Measurements from ENCODE around the gene SGF29.
"Not testable (repeated sequence)": the region's sequence is repeated elsewhere in the genome, so short reads cannot be mapped to it uniquely, and the experiment has no call there.

SGF29 gene

DNA sequence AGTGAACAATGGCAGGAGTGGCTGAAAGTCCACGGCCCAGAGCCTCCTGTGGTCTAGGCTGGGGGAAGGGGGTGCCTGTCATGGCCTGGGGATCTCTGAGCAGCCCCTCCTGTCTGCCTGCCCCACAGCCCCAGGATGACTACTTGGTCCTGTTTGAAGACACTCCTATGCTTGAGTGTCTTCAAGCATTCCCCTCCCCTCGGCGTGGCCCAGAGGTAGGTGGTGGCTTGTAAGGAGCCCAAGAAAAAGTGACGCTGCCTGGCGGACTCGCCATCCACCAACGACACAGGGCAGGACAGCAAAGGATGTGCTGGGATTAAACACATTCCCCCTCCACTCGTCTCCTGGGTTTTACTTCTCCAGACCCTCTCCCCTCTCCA lies 50.5 kb downstream of the SGF29 start:
- Mint-ChIP-seq H3K27ac (no peak overlapping the region), H3K4me3 (no peak overlapping the region)

DNA sequence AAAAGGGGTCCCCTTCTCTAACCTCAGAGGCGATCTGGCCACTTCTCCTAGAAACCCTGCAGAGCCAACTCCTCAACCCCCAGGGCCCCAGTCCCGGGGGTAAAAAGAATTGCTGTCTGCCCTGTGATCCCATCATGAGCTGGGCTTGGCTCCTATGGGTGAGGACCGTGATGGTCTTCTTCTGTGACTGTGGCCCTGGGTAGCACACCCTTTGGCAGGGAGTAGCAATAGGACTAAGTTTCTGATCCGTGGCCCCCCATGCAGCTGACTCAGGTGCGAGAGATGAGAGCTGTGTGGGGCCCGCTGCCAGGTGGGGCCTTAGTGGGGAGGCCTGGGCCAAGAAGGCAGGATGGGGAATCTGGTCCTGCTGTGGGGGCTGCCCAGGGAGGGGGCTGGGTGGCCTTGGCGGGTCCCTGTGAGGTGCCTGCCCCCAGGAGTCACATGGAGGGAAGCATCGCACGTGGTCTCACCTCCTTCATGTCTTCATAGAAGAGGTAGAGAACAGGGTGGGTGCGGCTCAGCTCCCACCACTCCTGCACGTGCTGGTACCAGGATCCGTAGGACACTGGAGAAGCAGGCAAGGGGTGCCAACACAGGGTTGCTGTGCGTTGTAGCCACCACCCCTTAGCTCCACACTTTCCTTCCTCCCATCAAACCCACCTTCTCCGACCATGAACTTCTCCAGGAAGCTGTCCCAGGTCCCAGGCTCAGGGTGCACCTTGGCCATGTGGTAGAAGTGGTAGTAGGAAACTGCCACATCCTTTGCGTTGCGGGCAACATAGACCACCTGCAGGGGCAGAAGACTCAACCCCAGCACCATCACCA lies 52.8 kb downstream of the SGF29 start:
- no peak overlapping the region for H3K27ac Mint-ChIP-seq
- peaks cover 13% of the 10 kb centered on the region for H3K4me1 Mint-ChIP-seq
- no peak for DNase-seq
- H3K9me3 Mint-ChIP-seq = no peaks in the 10 kb centered on the region
- no peaks in the 10 kb centered on the region for H3K36me3 Mint-ChIP-seq (ENCODE audit: low read depth)
- H3K27me3 Mint-ChIP-seq = no peaks in the 10 kb centered on the region
- ATAC-seq = no peak
- H3K4me3 Mint-ChIP-seq = no peak overlapping the region

More for the DNA sequence above, 50.5 kb downstream of the SGF29 start:
- DNase-seq (no peak), ATAC-seq (no peak)
- H3K36me3 Mint-ChIP-seq (ENCODE audit: low read depth) = no peaks in the 10 kb centered on the region
- H3K27me3 Mint-ChIP-seq = no peaks in the 10 kb centered on the region
- no peaks in the 10 kb centered on the region for H3K9me3 Mint-ChIP-seq
- no peaks in the 10 kb centered on the region for H3K4me1 Mint-ChIP-seq

DNA sequence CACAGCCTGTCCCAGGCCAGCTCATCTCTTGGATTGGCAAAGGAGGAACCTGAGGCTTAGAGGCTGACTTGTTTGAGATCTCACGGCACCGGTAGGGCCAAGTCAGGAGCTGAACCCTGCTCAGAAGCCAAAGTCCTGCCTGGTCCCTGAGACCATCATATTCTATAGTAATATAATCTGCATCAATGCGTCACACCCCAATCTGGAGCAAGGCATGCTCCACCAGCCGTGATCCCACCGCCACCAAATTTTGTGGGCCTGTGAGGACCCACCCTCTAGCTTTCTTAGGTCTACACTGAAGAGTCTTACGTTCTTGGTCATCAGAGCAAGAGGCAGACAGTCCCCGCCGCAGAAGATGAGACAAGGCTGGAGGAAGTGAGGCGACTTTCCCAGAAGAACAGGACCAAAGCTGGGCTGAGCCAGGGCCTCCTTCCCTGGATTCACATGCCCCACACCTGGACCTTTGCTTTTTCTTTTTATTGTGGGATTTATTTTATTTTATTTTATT lies 53.5 kb downstream of the SGF29 start:
- no peak overlapping the region for H3K27ac Mint-ChIP-seq

DNA sequence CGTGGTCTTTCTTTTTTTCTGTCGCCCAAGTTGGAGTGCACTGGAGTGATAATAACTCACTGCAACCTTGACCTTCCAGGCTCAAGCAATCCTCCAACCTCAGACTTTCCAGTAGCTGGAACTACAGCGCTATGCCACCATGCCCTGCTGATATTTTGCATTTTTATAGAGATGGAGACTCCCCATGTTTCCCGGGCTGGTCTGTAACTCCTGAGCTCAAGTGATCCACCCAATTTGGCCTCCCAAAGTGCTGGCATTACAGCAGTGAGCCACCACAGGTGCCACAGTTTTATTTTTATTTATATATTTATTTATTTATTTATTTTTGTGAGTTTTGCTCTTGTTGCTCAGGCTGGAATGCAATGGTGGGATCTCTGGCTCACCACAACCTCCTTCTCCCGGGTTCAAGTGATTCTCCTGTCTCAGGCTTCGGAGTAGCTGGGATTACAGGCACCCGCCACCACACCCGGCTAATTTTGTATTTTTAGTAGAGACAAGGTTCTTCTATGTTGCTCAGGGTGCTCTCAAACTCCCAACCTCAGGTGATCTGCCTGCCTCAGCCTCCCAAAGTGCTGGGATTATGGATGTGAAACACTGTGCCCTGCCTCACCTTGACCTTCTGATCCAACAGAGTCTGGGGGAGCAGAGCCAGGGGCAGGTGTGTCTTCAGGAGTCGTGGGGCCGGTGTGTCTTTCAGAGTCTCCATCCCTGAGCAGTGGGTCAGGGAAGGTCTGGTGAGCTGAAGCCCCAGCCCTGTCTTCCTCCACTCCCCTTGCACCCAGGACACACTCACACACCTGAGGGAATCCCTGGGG lies 54.2 kb downstream of the SGF29 start:
- H3K4me3 Mint-ChIP-seq; ATAC-seq; H3K27ac Mint-ChIP-seq; H3K9me3 Mint-ChIP-seq; H3K36me3 Mint-ChIP-seq (ENCODE audit: low read depth); H3K27me3 Mint-ChIP-seq; DNase-seq: not testable (repeated sequence)
- H3K4me1 Mint-ChIP-seq = peaks cover 13% of the 10 kb centered on the region

More for the DNA sequence above, 53.5 kb downstream of the SGF29 start:
- Mint-ChIP-seq H3K4me3 (no peak overlapping the region), H3K9me3 (no peaks in the 10 kb centered on the region), H3K36me3 (ENCODE audit: low read depth) (no peaks in the 10 kb centered on the region), H3K4me1 (peaks cover 13% of the 10 kb centered on the region), H3K27me3 (no peaks in the 10 kb centered on the region)
- ATAC-seq (no peak), DNase-seq (no peak)

DNA sequence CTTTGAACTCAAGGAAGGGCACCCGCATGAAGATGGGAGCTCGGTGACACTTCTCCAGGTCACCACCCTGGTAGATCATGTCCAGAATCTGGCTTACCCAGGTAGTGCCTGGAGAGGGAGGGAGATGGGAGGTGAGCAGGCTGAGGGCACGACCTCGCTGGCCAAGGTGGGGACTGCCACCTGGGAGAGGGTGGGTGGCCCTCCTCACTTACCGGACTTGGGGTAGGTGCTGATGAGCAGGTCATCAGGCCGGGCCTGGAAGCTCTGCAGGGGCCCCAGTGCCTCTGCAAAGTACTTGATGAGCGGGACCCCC lies 54.7 kb downstream of the SGF29 start:
- not testable (repeated sequence) for H3K36me3 Mint-ChIP-seq (ENCODE audit: low read depth); H3K4me3 Mint-ChIP-seq; ATAC-seq; H3K27me3 Mint-ChIP-seq; H3K27ac Mint-ChIP-seq; DNase-seq; H3K9me3 Mint-ChIP-seq
- peaks cover 13% of the 10 kb centered on the region for H3K4me1 Mint-ChIP-seq

DNA sequence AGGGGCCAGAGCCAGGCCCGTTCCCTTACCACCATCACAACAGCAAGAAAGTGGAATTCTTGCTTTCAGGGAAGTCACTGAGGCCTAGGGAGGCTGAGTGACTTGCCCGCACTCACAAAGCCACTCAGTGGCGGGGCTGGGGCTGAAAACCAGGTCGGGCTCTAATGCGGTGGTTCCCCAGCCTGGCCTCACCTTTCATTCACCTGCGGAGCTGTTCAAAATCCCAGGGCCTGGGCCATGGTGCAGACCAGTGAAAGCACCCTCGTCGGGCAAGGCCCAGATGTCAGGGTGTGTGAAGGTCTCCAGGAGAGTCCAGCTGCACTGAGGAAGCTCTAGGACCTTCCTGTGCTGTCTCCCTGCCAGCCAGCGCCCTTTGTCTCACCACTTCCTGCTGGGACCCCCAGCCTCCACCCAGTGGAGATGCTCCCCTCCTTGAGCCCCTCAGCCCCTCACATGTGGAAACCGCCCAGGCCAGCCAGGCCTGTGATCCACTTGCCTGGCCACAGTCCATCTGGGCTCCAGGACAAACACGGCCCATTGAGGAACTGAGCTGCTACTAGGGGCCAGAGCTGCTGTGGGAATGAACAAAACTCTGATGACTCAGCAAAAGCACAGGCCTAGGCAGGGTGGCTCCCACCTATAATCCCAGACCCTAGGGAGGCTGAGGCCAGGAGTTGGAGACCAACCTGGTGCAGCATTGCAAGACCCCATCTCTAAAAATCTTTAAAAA lies 55.3 kb downstream of the SGF29 start:
- H3K4me3 Mint-ChIP-seq; H3K36me3 Mint-ChIP-seq (ENCODE audit: low read depth); H3K27ac Mint-ChIP-seq; ATAC-seq; DNase-seq; H3K27me3 Mint-ChIP-seq; H3K9me3 Mint-ChIP-seq: not testable (repeated sequence)
- H3K4me1 Mint-ChIP-seq = peaks cover 13% of the 10 kb centered on the region

DNA sequence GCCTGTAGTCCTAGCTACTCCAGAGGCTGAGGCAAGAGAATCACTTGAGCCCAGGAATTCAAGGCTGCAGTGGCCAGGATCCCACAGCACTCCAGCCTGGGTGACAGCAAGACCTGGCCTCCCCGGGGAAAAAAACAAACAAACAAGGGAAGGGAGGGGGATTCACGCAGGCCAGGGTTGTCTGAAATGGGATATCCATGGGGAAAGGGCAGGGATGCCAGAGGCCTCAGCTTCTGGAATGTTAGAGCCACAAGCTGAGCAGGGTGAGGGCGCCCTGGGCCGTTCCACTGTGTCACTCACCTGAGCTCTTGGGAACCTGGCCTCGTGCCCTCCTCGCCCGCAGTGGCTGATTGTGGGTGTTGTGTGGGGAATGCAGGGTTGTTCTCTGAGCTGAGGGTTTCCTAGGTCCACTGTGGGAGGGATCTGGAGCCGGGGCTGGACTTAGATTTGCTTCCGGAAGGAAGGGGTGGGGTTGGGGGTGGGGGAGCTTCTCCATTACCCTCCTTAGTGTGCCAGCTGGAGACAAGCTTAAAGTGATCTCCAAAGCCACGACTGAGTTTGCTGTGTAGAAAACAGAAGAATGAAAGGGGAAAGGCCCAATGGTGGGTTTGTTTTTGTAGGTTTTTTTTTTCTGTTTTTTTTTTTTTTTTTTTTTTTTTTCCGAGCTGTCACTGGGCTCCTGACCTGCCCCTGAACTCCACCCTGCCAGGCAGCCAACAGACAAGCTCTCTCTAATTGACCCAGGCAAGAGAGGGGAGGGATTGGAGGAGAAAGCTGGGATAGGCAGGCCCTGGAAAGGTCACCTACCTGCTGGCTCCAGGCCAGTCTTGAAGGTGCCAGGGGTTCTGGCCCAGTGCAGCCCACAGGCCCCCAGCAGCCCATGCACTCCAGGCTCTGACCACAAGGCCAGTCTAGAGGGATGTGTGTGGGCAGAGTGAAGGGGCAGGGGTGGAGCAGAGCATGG lies 56.2 kb downstream of the SGF29 start, which contains the start of gene SULT1A1:
Gene SULT1A1 (minus strand): TSS at position 414 of the 964 bp plus-strand sequence. CDS start 1,189 bp downstream, outside the sequence.
- Mint-ChIP-seq H3K36me3 (ENCODE audit: low read depth) (no peaks in the 10 kb centered on the region), H3K27me3 (no peaks in the 10 kb centered on the region), H3K4me1 (peaks cover 13% of the 10 kb centered on the region), H3K27ac (no peak within 1 kb of the TSS), H3K4me3 (no peak within 1 kb of the TSS), H3K9me3 (no peaks in the 10 kb centered on the region)
- DNase-seq (no peak), ATAC-seq (no peak)

DNA sequence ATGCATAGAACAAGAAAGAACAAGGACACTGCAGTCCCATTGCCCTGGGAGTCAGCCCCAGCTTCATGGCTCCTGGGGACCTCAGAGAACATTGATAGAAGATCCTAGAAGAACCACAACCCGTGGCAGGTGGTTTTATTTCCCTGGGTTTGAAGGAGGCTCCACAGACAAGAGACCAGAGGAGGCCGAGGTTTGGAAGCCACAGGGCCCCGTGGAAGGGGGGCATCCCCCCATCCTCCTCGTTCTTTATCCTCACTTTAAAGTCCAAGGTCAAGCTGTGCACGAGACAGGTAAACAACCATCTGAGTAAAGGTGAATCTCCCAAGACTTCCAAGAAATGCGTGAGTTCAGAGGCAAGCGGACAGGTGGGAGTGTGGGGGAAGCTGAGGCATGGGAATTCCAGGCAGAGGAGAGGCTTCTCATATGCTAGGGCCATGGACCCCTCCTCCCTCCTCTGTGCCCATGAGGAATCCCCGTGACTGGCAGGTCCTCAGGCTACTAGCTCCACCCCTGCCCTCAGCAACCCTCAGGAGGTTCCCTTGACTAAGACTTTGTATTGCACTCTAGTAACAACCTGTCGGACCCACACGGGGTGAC lies 57.0 kb downstream of the SGF29 start:
- Mint-ChIP-seq H3K27ac (no peak overlapping the region), H3K27me3 (no peaks in the 10 kb centered on the region), H3K36me3 (ENCODE audit: low read depth) (no peaks in the 10 kb centered on the region), H3K9me3 (no peaks in the 10 kb centered on the region), H3K4me1 (peaks cover 13% of the 10 kb centered on the region), H3K4me3 (no peak overlapping the region)
- ATAC-seq (no peak), DNase-seq (no peak)

DNA sequence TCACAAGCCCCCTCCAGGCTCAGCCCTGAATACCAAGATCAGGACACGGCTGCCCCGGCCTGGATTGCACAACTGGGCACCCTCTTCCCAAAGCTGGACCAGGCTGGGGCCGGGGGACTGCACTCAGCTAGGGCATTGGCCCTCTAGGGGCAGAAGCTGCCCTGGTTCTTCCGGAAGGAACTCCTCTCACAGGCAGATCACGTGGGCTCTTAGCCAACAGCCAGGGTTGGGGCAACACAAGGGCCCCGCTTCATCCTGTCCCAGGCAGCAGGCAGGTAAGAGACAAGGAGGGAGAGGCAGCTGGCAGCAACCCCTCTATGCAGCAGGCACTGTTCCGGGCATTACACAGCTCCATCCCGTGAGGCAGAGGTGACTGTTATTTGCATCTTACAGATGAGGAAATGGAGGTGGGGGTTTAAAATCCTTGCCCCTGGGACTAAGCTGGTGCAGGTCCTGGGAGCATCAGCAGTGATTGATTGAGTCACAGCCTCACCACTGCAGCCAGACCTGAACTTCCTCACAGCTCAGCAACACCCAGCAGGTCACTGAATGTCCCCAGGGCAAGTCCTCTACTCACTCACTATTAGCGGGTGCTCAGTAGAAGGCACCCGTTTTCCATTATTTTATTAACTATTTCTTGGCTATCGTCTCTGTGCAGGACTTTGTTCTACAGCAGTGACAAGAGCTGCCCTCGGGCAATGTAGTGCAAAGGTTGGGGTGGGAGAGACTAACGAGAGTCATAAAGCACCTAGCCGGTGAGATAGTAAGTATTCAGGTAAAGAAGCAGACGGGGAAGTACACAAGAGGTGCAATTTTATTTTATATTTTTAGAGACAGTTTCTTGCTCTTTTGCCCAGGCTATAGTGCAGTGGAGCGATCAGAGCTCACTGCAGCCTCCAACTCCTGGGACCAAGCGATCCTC lies 58.9 kb downstream of the SGF29 start:
- peak; percentile 69 for ATAC-seq
- H3K4me3 Mint-ChIP-seq; H3K27ac Mint-ChIP-seq; DNase-seq; H3K27me3 Mint-ChIP-seq; H3K9me3 Mint-ChIP-seq; H3K36me3 Mint-ChIP-seq (ENCODE audit: low read depth): not testable (repeated sequence)
- peaks cover 13% of the 10 kb centered on the region for H3K4me1 Mint-ChIP-seq

DNA sequence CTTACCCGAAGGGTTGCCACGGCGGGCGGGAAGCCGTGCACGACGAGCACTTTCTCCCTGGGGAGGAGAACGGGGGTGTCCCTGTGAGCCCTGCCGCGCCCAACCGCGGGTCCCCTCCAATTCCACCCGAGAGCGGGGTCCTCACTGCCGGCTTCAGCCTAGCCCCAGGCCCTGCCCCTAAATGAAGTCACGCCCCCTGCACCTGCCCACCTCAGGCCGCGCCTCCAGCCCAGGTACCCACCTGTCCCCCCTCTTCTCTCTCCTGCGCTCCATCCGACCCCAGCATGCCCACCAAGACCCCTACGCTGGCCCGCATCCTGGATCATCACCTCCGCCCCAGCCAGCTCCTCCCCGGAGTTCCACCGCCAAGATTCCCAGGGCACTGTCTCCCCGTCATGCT lies 60.2 kb downstream of the SGF29 start:
- ATAC-seq; DNase-seq; H3K27me3 Mint-ChIP-seq; H3K27ac Mint-ChIP-seq; H3K4me3 Mint-ChIP-seq; H3K36me3 Mint-ChIP-seq (ENCODE audit: low read depth); H3K9me3 Mint-ChIP-seq: not testable (repeated sequence)
- peaks cover 14% of the 10 kb centered on the region for H3K4me1 Mint-ChIP-seq

DNA sequence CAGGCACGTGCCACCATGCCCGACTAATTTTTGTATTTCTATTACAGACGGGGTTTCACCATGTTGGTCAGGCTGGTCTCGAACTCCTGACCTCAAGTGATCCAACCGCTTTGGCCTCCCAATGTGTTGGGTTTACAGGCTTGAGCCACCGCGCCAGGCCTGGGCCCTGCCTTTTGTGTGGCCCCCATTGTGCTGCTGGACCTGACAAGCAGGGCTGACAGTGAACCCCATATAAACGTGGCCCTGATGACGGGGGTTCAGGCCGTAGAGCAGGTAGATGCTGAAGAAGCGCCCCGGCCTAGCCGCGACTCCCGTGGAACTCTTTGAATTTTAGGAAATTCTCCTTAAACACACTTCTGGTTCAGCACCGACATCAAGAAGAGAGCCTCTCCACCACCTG lies 60.8 kb downstream of the SGF29 start:
- ATAC-seq; DNase-seq; H3K4me3 Mint-ChIP-seq; H3K27ac Mint-ChIP-seq; H3K9me3 Mint-ChIP-seq; H3K27me3 Mint-ChIP-seq; H3K36me3 Mint-ChIP-seq (ENCODE audit: low read depth): not testable (repeated sequence)
- peaks cover 14% of the 10 kb centered on the region for H3K4me1 Mint-ChIP-seq

DNA sequence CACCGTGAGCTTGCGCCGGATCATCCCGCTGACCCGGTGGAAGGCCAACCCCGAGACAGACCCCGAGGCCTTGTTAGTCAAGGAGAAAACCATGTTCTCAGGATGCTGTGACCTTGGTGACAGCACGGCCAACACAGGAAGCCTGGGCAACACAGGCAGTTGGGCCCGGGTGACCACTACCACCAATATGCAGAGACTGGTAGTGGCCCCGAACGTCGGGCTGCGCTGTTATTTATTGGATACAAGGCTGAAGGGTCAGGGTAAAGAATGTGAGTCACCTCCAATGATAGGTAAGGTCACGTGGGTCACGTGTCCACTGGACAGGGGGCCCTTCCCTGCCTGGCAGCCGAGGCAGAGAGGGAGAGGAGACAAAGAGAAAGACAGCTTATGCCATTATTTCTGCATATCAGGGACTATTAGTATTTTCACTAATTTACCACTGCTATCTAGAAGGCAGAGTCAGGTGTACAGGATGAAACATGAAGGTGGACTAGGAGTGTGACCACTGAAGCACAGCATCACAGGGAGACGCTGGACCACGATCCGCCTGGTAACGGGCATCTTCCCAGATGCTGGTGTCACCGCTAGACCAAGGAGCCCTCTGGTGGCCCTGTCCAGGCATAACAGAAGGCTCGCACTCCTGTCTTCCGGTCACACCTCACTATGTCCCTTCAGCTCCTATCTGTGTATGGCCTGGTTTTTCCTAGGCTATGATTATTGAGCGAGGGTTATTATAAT lies 61.9 kb downstream of the SGF29 start:
- not testable (repeated sequence) for H3K27ac Mint-ChIP-seq; H3K36me3 Mint-ChIP-seq (ENCODE audit: low read depth); ATAC-seq; H3K4me3 Mint-ChIP-seq; H3K4me1 Mint-ChIP-seq; H3K27me3 Mint-ChIP-seq; H3K9me3 Mint-ChIP-seq
- DNase-seq = peak; percentile 22

Measured in activated naive CD8-positive, alpha-beta T cell treated with anti-CD3 and anti-CD28 coated beads, Interleukin-2, amount 50 U/mL, for 24 hours (primary cell).